ENCODE results near the gene SURF6. TPM values are rescaled to one million over a fixed set of nuclear protein-coding genes. Genes with fewer than 3 reads are reported as not detected.

The SURF6 gene
- total and polyA plus RNA-seq, 2 experiments from 2014 or later = 17.6 to 27.6 TPM

DNA sequence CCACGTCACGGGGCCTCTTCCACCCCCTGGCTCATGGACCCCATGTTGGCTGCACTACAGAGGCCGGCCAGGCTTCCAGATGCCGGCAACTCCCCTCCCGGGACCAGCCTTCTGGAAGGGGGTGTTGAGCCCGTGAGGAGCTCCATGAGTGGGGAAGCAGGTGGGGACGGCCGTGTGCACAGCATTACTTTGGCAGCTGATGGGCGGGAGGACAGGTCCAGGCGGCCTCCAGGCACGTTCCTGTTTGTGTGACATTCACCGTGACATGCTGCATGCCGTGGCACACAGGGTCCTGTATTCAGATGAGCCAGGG, 31.9 kb downstream of the SURF6 start:
- peaks cover 5% of the 10 kb centered on the region; the same call in 2 of the 3 replicates for H3K9me3 Mint-ChIP-seq
- Histone ChIP-seq H3K4me3 (no peak overlapping the region), H3K4me2 (no peak overlapping the region), H4K20me1 (replicated peaks; ENCODE audit: insufficient read depth) (no peaks in the 10 kb centered on the region), H3F3A (replicated peaks; ENCODE audit: low read depth) (no peaks in the 10 kb centered on the region), H3K4me1 (ENCODE audit: insufficient read depth) (no peaks in the 10 kb centered on the region), H3K36me3 (ENCODE audit: insufficient read depth) (no peaks in the 10 kb centered on the region), H3K79me2 (replicated peaks; ENCODE audit: insufficient read depth) (no peaks in the 10 kb centered on the region), H3K27me3 (ENCODE audit: insufficient read depth) (no peaks in the 10 kb centered on the region), H3K27ac (ENCODE audit: low read depth) (no peak overlapping the region), H3K9me2 (ENCODE audit: insufficient read depth) (0 out of 2 replicates have a peak, but pooled peaks cover 3% of the 10 kb centered on the region), H2AFZ (no peak overlapping the region)
- H3K4me1 Mint-ChIP-seq = no peaks in the 10 kb centered on the region
- H3K27ac Mint-ChIP-seq = no peak overlapping the region
- ATAC-seq = no peak
- H3K36me3 Mint-ChIP-seq (ENCODE audit: low read depth) = no peaks in the 10 kb centered on the region
- no peaks in the 10 kb centered on the region for H3K27me3 Mint-ChIP-seq (ENCODE audit: insufficient read depth, low read depth, poor library complexity)
- H3K4me3 Mint-ChIP-seq = no peak overlapping the region
- TF ChIP-seq ZNF331 (CRISPR knock-in tag; IDR thresholded peaks at IDR 0.05; ENCODE audit: low read depth) = no peak
- TF ChIP-seq POLR2AphosphoS5 (IDR thresholded peaks at IDR 0.05; ENCODE audit: low read depth) = no peak
- TF ChIP-seq NANOG (IDR thresholded peaks at IDR 0.05; ENCODE audit: borderline replicate concordance) = no peak
- TF ChIP-seq, protein P1, sequence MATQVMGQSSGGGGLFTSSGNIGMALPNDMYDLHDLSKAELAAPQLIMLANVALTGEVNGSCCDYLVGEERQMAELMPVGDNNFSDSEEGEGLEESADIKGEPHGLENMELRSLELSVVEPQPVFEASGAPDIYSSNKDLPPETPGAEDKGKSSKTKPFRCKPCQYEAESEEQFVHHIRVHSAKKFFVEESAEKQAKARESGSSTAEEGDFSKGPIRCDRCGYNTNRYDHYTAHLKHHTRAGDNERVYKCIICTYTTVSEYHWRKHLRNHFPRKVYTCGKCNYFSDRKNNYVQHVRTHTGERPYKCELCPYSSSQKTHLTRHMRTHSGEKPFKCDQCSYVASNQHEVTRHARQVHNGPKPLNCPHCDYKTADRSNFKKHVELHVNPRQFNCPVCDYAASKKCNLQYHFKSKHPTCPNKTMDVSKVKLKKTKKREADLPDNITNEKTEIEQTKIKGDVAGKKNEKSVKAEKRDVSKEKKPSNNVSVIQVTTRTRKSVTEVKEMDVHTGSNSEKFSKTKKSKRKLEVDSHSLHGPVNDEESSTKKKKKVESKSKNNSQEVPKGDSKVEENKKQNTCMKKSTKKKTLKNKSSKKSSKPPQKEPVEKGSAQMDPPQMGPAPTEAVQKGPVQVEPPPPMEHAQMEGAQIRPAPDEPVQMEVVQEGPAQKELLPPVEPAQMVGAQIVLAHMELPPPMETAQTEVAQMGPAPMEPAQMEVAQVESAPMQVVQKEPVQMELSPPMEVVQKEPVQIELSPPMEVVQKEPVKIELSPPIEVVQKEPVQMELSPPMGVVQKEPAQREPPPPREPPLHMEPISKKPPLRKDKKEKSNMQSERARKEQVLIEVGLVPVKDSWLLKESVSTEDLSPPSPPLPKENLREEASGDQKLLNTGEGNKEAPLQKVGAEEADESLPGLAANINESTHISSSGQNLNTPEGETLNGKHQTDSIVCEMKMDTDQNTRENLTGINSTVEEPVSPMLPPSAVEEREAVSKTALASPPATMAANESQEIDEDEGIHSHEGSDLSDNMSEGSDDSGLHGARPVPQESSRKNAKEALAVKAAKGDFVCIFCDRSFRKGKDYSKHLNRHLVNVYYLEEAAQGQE (IDR thresholded peaks at IDR 0.05; ENCODE audit: unreplicated experiment) = no peak
- no peak for TF ChIP-seq EZH2 (IDR thresholded peaks at IDR 0.05; ENCODE audit: low read depth, unreplicated experiment)
- no peak for TF ChIP-seq CREB1 (CRISPR knock-in tag; IDR thresholded peaks at IDR 0.05; ENCODE audit: low read depth)
- TF ChIP-seq EZH2phosphoT487 (IDR thresholded peaks at IDR 0.05; ENCODE audit: unreplicated experiment) = no peak
- TF ChIP-seq, protein P2, sequence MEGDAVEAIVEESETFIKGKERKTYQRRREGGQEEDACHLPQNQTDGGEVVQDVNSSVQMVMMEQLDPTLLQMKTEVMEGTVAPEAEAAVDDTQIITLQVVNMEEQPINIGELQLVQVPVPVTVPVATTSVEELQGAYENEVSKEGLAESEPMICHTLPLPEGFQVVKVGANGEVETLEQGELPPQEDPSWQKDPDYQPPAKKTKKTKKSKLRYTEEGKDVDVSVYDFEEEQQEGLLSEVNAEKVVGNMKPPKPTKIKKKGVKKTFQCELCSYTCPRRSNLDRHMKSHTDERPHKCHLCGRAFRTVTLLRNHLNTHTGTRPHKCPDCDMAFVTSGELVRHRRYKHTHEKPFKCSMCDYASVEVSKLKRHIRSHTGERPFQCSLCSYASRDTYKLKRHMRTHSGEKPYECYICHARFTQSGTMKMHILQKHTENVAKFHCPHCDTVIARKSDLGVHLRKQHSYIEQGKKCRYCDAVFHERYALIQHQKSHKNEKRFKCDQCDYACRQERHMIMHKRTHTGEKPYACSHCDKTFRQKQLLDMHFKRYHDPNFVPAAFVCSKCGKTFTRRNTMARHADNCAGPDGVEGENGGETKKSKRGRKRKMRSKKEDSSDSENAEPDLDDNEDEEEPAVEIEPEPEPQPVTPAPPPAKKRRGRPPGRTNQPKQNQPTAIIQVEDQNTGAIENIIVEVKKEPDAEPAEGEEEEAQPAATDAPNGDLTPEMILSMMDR (conservative IDR thresholded peaks at IDR 0.05; ENCODE audit: low read depth in 2 of 2) = no peak
- TF ChIP-seq, protein P3, sequence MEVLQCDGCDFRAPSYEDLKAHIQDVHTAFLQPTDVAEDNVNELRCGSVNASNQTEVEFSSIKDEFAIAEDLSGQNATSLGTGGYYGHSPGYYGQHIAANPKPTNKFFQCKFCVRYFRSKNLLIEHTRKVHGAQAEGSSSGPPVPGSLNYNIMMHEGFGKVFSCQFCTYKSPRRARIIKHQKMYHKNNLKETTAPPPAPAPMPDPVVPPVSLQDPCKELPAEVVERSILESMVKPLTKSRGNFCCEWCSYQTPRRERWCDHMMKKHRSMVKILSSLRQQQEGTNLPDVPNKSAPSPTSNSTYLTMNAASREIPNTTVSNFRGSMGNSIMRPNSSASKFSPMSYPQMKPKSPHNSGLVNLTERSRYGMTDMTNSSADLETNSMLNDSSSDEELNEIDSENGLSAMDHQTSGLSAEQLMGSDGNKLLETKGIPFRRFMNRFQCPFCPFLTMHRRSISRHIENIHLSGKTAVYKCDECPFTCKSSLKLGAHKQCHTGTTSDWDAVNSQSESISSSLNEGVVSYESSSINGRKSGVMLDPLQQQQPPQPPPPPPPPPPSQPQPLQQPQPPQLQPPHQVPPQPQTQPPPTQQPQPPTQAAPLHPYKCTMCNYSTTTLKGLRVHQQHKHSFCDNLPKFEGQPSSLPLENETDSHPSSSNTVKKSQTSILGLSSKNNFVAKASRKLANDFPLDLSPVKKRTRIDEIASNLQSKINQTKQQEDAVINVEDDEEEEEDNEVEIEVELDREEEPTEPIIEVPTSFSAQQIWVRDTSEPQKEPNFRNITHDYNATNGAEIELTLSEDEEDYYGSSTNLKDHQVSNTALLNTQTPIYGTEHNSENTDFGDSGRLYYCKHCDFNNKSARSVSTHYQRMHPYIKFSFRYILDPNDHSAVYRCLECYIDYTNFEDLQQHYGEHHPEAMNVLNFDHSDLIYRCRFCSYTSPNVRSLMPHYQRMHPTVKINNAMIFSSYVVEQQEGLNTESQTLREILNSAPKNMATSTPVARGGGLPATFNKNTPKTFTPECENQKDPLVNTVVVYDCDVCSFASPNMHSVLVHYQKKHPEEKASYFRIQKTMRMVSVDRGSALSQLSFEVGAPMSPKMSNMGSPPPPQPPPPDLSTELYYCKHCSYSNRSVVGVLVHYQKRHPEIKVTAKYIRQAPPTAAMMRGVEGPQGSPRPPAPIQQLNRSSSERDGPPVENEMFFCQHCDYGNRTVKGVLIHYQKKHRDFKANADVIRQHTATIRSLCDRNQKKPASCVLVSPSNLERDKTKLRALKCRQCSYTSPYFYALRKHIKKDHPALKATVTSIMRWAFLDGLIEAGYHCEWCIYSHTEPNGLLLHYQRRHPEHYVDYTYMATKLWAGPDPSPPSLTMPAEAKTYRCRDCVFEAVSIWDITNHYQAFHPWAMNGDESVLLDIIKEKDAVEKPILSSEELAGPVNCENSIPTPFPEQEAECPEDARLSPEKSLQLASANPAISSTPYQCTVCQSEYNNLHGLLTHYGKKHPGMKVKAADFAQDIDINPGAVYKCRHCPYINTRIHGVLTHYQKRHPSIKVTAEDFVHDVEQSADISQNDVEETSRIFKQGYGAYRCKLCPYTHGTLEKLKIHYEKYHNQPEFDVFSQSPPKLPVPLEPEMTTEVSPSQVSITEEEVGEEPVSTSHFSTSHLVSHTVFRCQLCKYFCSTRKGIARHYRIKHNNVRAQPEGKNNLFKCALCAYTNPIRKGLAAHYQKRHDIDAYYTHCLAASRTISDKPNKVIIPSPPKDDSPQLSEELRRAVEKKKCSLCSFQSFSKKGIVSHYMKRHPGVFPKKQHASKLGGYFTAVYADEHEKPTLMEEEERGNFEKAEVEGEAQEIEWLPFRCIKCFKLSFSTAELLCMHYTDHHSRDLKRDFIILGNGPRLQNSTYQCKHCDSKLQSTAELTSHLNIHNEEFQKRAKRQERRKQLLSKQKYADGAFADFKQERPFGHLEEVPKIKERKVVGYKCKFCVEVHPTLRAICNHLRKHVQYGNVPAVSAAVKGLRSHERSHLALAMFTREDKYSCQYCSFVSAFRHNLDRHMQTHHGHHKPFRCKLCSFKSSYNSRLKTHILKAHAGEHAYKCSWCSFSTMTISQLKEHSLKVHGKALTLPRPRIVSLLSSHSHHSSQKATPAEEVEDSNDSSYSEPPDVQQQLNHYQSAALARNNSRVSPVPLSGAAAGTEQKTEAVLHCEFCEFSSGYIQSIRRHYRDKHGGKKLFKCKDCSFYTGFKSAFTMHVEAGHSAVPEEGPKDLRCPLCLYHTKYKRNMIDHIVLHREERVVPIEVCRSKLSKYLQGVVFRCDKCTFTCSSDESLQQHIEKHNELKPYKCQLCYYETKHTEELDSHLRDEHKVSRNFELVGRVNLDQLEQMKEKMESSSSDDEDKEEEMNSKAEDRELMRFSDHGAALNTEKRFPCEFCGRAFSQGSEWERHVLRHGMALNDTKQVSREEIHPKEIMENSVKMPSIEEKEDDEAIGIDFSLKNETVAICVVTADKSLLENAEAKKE (CRISPR knock-in tag; IDR thresholded peaks at IDR 0.05) = no peak
- no peak for TF ChIP-seq JUNB (IDR thresholded peaks at IDR 0.05; ENCODE audit: unreplicated experiment)
- no peak for TF ChIP-seq ZNF114 (CRISPR knock-in tag; IDR thresholded peaks at IDR 0.05)
- TF ChIP-seq, protein P4, sequence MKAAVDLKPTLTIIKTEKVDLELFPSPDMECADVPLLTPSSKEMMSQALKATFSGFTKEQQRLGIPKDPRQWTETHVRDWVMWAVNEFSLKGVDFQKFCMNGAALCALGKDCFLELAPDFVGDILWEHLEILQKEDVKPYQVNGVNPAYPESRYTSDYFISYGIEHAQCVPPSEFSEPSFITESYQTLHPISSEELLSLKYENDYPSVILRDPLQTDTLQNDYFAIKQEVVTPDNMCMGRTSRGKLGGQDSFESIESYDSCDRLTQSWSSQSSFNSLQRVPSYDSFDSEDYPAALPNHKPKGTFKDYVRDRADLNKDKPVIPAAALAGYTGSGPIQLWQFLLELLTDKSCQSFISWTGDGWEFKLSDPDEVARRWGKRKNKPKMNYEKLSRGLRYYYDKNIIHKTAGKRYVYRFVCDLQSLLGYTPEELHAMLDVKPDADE (IDR thresholded peaks at IDR 0.05) = no peak
- no peak for TF ChIP-seq STAT1 (IDR thresholded peaks at IDR 0.05; ENCODE audit: unreplicated experiment)
- no peak for DNase-seq (ENCODE audit: low spot score)
